Esophagus (tissue), 2 donors: ENCODE data around the gene ANKRA2. TPM values are rescaled to one million over a fixed set of nuclear protein-coding genes. Genes with fewer than 3 reads are reported as not detected.
"Not testable (repeated sequence)": the region's sequence is repeated elsewhere in the genome, so short reads cannot be mapped to it uniquely, and the experiment has no call there.

Experiments
- H3K27ac ChIP-seq, 2 donors: one replicate each; pipeline ENCODE4 v1.5.1; 2013; ENCODE audit warnings: low read depth in 2 of 2, mild to moderate bottlenecking in 2 of 2, inconsistent platforms in 1 of 2, low read length in 1 of 2, moderate library complexity in 1 of 2
- H3K27me3 ChIP-seq, 2 donors: one replicate each; pipeline ENCODE4 v1.6.1; 2013; ENCODE audit warnings: low read length in 2 of 2, control low read depth in 1 of 2, mild to moderate bottlenecking in 1 of 2; ENCODE audit not compliant: insufficient read depth in 2 of 2, control insufficient read depth in 1 of 2
- H3K36me3 ChIP-seq, 2 donors: one replicate each; pipeline ENCODE4 v1.6.1; 2013; ENCODE audit warnings: low read length in 1 of 2; ENCODE audit not compliant: control insufficient read depth in 2 of 2, insufficient read depth in 2 of 2
- H3K4me1 ChIP-seq, 2 donors: one replicate each; pipeline ENCODE4 v1.6.1; 2013; ENCODE audit warnings: low read length in 1 of 2; ENCODE audit not compliant: control insufficient read depth in 2 of 2, insufficient read depth in 2 of 2
- H3K4me3 ChIP-seq, 2 donors: one replicate each; pipeline ENCODE4 v1.5.1; 2013; ENCODE audit warnings: low read length in 2 of 2, mild to moderate bottlenecking in 2 of 2, low read depth in 1 of 2, moderate library complexity in 1 of 2
- H3K9me3 ChIP-seq, 2 donors: one replicate each; pipeline ENCODE4 v1.6.1; 2013; ENCODE audit warnings: mild to moderate bottlenecking in 2 of 2, low read depth in 1 of 2, low read length in 1 of 2, moderate library complexity in 1 of 2; ENCODE audit not compliant: control insufficient read depth in 2 of 2, insufficient read depth in 1 of 2
- WGBS, 2 donors: extraction: QIAGEN DNeasy Blood & Tissue Kit; methylation state at CpG; one replicate each; pipeline ENCODE4 v1.1.7; 2013; 5-methylcytosine and 5-hydroxymethylcytosine counted together
- polyA plus RNA-seq, 2 donors: library from polyadenylated mRNA; stranded (reverse); fragments of 200-250 nt; gene quantifications; one replicate each; pipeline ENCODE4 v1.2.3, GENCODE V29; 2013
- donor health status: healthy with polysubstance abuse.
- donor health status: Bipolar disorder and iron deficiency.

Gene ANKRA2
- polyA plus RNA-seq, 2 donors: 9.8 to 13.9 TPM

- Histone ChIP-seq H3K27ac (peak overlapping the region; percentile 72 to 86), H3K36me3 (no peaks in the 10 kb centered on the region)
- 58 to 77% methylated on average over 3 of the region's 3 CpGs for WGBS, 2 donors
Measured at GRCh38 chr5:73513996-73514395, 51.4 kb downstream of the ANKRA2 start.

GRCh38 chr5:73508521-73508920 lies 56.9 kb downstream of the ANKRA2 start:
- not testable (repeated sequence) for H3K36me3 ChIP-seq, H3K27ac ChIP-seq, H3K27me3 ChIP-seq, H3K4me3 ChIP-seq, H3K9me3 ChIP-seq, H3K4me1 ChIP-seq
- WGBS, 2 donors: 90 to 92% methylated on average over 26 of the region's 26 CpGs

More at GRCh38 chr5:73513996-73514395, 51.4 kb downstream of the ANKRA2 start:
- H3K27me3 ChIP-seq: no peaks in the 10 kb centered on the region
- H3K4me1 ChIP-seq: peaks cover 0 to 3% of the 10 kb centered on the region in 2 donors
- no peaks in the 10 kb centered on the region for H3K9me3 ChIP-seq
- no peak overlapping the region for H3K4me3 ChIP-seq

GRCh38 chr5:73507062-73507461 lies 58.4 kb downstream of the ANKRA2 start:
- H3K27ac ChIP-seq: no peak overlapping the region

GRCh38 chr5:73506459-73506955 lies 58.9 kb downstream of the ANKRA2 start:
- H3K27me3 ChIP-seq: no peaks in the 10 kb centered on the region
- H3K4me1 ChIP-seq: no peaks in the 10 kb centered on the region
- H3K36me3 ChIP-seq: peaks cover 6 to 7% of the 10 kb centered on the region in 2 donors
- peak overlapping the region in 1 of 2 donors; percentile 31 for H3K27ac ChIP-seq
- no peak overlapping the region for H3K4me3 ChIP-seq
- WGBS, 2 donors: 85 to 88% methylated on average over 5 of the region's 5 CpGs
- no peaks in the 10 kb centered on the region for H3K9me3 ChIP-seq

More at GRCh38 chr5:73507062-73507461, 58.4 kb downstream of the ANKRA2 start:
- Histone ChIP-seq H3K4me3 (no peak overlapping the region), H3K36me3 (peaks cover 6% of the 10 kb centered on the region in 2 donors), H3K9me3 (no peaks in the 10 kb centered on the region), H3K4me1 (no peaks in the 10 kb centered on the region), H3K27me3 (no peaks in the 10 kb centered on the region)
- 43 to 48% methylated on average over 2 of the region's 2 CpGs for WGBS, 2 donors

Other genes starting within 250 kb of the ANKRA2 start
- 1 to 10 TPM in 1 of 2 donors, under 1 TPM in 1; 0.31 to 1.3 TPM for gene FOXD1, start 116.9 kb downstream of the ANKRA2 start, polyA plus RNA-seq
- gene BTF3, start 67.2 kb downstream of the ANKRA2 start, polyA plus RNA-seq: 100 to 1,000 TPM; 542 to 770 TPM
- 1 to 10 TPM; 3.4 to 5.9 TPM for gene UTP15, start 104 bp upstream of the ANKRA2 start, polyA plus RNA-seq
- 1 to 10 TPM; 5.9 to 6.5 TPM for gene ARHGEF28, start 60.6 kb upstream of the ANKRA2 start, polyA plus RNA-seq